ENCODE results near the gene HTR2B. TPM values are rescaled to one million over a fixed set of nuclear protein-coding genes. Genes with fewer than 3 reads are reported as not detected.

HTR2B gene
- total RNA-seq, 1 experiment from 2014 or later: not detected

Other genes starting within 250 kb of the HTR2B start
- not detected in 3 replicates for gene GPR55, start 199.8 kb downstream of the HTR2B start, total RNA-seq (2021)
- gene SPATA3, start 128.9 kb downstream of the HTR2B start, total RNA-seq (2021): not detected in 3 replicates
- gene C2orf72, start 87.5 kb downstream of the HTR2B start, total RNA-seq (2021): 1.3 to 2.8 TPM (median 1.7 TPM) in 3 replicates
- gene PSMD1, start 68.2 kb downstream of the HTR2B start, total RNA-seq (2021): 140 to 163 TPM (median 148 TPM) in 3 replicates
- 34.5 to 37.5 TPM (median 34.9 TPM) in 3 replicates for gene ARMC9, start 73.6 kb upstream of the HTR2B start, total RNA-seq (2021)